Peyer's patch (tissue), 4 donors: Measurements from ENCODE around the gene SLC27A5. TPM values are rescaled to one million over a fixed set of nuclear protein-coding genes. Genes with fewer than 3 reads are reported as not detected.

Source experiments
- DNase-seq, 3 donors: peaks; one replicate each; pipeline ENCODE4 v3.0.0-alpha.2; 2017 to 2019
- H3K27ac ChIP-seq, 4 donors: fragments of 200-600 bp; sonication (generic); one replicate each; pipeline ENCODE4 v1.5.1; 2016 to 2019
- H3K27me3 ChIP-seq, 2 donors: fragments of 200-600 bp; sonication (generic); one replicate each; pipeline ENCODE4 v1.5.1; 2019
- H3K36me3 ChIP-seq, 3 donors: fragments of 200-600 bp; sonication (generic); one replicate each; pipeline ENCODE4 v1.5.1; 2016 to 2019
- H3K4me1 ChIP-seq, 4 donors: fragments of 200-600 bp; sonication (generic); one replicate each; pipeline ENCODE4 v1.5.1; 2016 to 2019
- H3K4me3 ChIP-seq, 4 donors: fragments of 200-600 bp; sonication (generic); 1 replicate in 3 of 4; 2 replicates in 1 of 4; pipeline ENCODE4 v1.5.1; 2016 to 2019; ENCODE audit warnings: mild to moderate bottlenecking in 1 of 4
- H3K9me3 ChIP-seq, 4 donors: fragments of 200-600 bp; sonication (generic); one replicate each; pipeline ENCODE4 v1.5.1; 2016 to 2019; ENCODE audit warnings: mild to moderate bottlenecking in 1 of 4
- CTCF ChIP-seq, 6 experiments: fragments of 450-650 bp in 4 of 6; fragments of 200-600 bp in 2 of 6; sonication (generic) in 1 of 6; IDR thresholded peaks; one replicate each; pipeline ENCODE4 v1.5.1; 2017 to 2019; ENCODE audit warnings: antibody characterized with exemption in 6 of 6, mild to moderate bottlenecking in 3 of 6, moderate library complexity in 1 of 6
- POLR2A ChIP-seq, 2 donors: fragments of 450-650 bp; IDR thresholded peaks; one replicate each; pipeline ENCODE4 v1.5.1; 2017; ENCODE audit warnings: antibody characterized with exemption in 2 of 2, mild to moderate bottlenecking in 2 of 2, moderate library complexity in 2 of 2
- total RNA-seq, 4 donors: library from RNA; depleted of rRNA; stranded (reverse); fragments of >200 nt; gene quantifications; one replicate each; pipeline ENCODE4 v1.1.0, GENCODE V29; 2016

The SLC27A5 gene
- total RNA-seq, 4 donors from 2014 or later, result 0.88 to 6.3 (median 2.3) TPM

DNA sequence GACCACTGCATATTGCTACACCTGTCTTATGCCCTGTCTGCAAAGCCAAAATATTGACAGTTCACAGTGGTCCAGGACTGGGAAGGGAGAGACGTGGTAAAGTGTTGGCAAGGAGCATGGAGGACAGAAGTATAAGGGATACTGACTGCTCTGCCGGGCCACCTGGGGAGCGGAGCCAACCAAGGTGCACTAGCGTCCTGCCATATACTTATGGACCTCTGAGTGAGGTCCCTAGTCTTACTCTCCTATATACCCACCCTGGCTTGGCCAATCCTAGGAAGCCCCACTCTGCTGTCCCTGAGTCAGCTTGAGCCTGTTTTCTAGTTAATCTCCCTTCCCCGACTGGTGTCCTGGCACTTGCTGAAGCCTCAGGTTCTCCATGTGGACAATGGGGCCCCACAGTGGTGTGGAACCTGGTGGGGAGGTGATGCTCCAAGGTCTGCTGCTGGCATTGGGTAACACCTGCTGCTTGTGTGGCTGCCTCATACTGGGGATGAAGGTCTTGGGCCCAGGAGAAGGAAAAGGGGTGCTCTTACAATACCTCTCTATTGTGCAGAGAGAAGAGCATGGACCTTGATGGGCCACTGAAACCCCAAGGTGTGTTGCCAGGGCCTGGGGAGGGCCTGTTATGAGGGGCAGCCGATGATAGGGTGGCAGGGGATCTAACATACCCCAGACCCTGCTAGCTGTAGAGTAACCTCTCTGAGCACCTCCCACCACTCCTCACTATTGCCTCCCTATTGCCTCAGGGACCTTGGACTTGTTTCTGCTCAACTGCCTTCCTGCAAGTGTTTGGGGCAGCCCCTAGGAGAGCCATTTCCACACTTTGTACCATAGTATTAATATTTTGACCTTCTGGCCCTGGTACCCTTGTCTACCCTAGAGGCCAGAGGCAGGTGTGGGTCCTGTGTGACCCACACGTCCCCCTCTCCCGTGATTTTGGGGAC, 25.3 kb upstream of the SLC27A5 start:
- peaks cover 4 to 9% (median 7%) of the 10 kb centered on the region in 4 donors for H3K4me1 ChIP-seq
- H3K9me3 ChIP-seq, result no peaks in the 10 kb centered on the region
- H3K27me3 ChIP-seq, result peaks cover 0 to 8% of the 10 kb centered on the region in 2 donors
- DNase-seq, result no peak
- H3K36me3 ChIP-seq, result no peaks in the 10 kb centered on the region
- no peak overlapping the region for H3K27ac ChIP-seq
- TF ChIP-seq CTCF (IDR thresholded peaks at IDR 0.05), result no peak
- H3K4me3 ChIP-seq, result no peak overlapping the region

GRCh38 chr19:58535857-58536256, 24.1 kb upstream of the SLC27A5 start:
- Histone ChIP-seq H3K36me3 (no peaks in the 10 kb centered on the region), H3K27me3 (peaks cover 0 to 8% of the 10 kb centered on the region in 2 donors), H3K27ac (no peak overlapping the region), H3K9me3 (no peaks in the 10 kb centered on the region), H3K4me3 (no peak overlapping the region), H3K4me1 (peaks cover 4 to 9% (median 7%) of the 10 kb centered on the region in 4 donors)
- no peak for DNase-seq
- no peak for TF ChIP-seq CTCF (IDR thresholded peaks at IDR 0.05)
- no peak for TF ChIP-seq POLR2A (IDR thresholded peaks at IDR 0.05)

DNA sequence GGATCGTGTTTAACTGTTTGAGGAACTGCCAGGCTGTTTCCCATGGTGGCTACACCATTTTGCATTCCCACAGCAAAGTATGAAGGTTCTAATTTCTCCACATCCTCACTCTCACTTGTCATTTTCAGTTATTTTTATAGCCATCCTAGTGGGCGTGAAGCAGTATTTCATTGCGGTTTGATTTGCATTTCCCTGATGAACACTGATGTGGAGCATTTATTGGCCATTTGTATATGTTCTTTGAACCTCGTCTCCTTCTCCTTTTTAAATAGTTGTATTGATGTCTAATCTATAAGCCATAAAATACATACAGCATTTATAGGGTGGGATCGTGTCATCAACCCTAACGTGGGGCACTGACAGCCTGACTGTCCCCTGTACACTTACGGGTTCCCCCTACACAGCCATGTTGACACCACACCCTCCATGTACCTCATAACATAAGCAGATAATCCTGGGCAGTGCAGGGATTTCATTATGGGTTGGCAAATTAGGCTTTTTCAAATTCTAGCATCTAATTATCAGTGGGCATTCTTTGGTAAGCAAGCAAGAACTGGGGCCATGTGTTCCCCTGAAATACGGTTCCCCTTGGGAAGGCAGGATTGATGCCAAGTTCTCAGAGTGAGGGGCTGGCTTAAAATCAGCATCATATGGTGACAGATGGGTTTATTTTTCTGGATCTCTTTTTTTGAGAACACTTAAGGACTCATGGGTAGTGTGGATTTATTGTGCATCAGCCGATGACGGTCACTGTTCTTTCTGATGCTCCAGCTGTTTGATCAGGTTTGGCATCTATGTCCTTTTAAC, 19.4 kb upstream of the SLC27A5 start:
- no peaks in the 10 kb centered on the region for H3K4me1 ChIP-seq
- no peak overlapping the region for H3K4me3 ChIP-seq
- TF ChIP-seq CTCF (IDR thresholded peaks at IDR 0.05), result no peak
- TF ChIP-seq POLR2A (IDR thresholded peaks at IDR 0.05), result no peak
- no peak overlapping the region for H3K27ac ChIP-seq
- H3K36me3 ChIP-seq, result no peaks in the 10 kb centered on the region
- DNase-seq, result no peak
- no peaks in the 10 kb centered on the region for H3K27me3 ChIP-seq
- H3K9me3 ChIP-seq, result no peaks in the 10 kb centered on the region

- H3K27me3 ChIP-seq, result no peaks in the 10 kb centered on the region
- no peak overlapping the region for H3K4me3 ChIP-seq
- no peaks in the 10 kb centered on the region for H3K4me1 ChIP-seq
- no peaks in the 10 kb centered on the region for H3K36me3 ChIP-seq
- TF ChIP-seq POLR2A (IDR thresholded peaks at IDR 0.05), result no peak
- TF ChIP-seq CTCF (IDR thresholded peaks at IDR 0.05), result no peak
- no peaks in the 10 kb centered on the region for H3K9me3 ChIP-seq
- DNase-seq, result no peak
- H3K27ac ChIP-seq, result no peak overlapping the region
These were observed 17.6 kb upstream of the SLC27A5 start for GRCh38 chr19:58529405-58529804.

GRCh38 chr19:58522709-58523108, 10.9 kb upstream of the SLC27A5 start:
- Histone ChIP-seq H3K27me3 (no peaks in the 10 kb centered on the region), H3K27ac (no peak overlapping the region), H3K36me3 (no peaks in the 10 kb centered on the region), H3K4me3 (no peak overlapping the region), H3K9me3 (no peaks in the 10 kb centered on the region), H3K4me1 (peaks cover 3 to 18% (median 12%) of the 10 kb centered on the region in 4 donors)
- DNase-seq, result no peak
- no peak for TF ChIP-seq CTCF (IDR thresholded peaks at IDR 0.05)
- TF ChIP-seq POLR2A (IDR thresholded peaks at IDR 0.05), result no peak
